ENCODE results near the gene DCUN1D1.
A peak's percentile ranks its signal among the peaks of the same experiment; 100 is the strongest.
"Not testable (repeated sequence)": the region's sequence is repeated elsewhere in the genome, so short reads cannot be mapped to it uniquely, and the experiment has no call there.

DCUN1D1 gene

GRCh38 chr3:183008303-183008702 is 28.0 kb upstream of the DCUN1D1 start:
- Histone ChIP-seq H3K4me2 (ENCODE audit: low read depth, low read length, poor library complexity, severe bottlenecking) (no peak overlapping the region), H2AFZ (ENCODE audit: low read depth, low read length, severe bottlenecking) (no peak overlapping the region), H3K4me3 (ENCODE audit: insufficient read depth, low read length, poor library complexity, severe bottlenecking) (no peak overlapping the region), H3K27ac (ENCODE audit: low read depth, low read length) (no peak overlapping the region), H3K27me3 (ENCODE audit: low read length) (no peaks in the 10 kb centered on the region), H4K20me1 (ENCODE audit: low read depth, low read length) (no peaks in the 10 kb centered on the region), H3K79me2 (ENCODE audit: insufficient read depth, low read length) (no peaks in the 10 kb centered on the region), H3K9me2 (replicated peaks; ENCODE audit: insufficient read depth, low read length) (no peaks in the 10 kb centered on the region), H3K9me3 (ENCODE audit: insufficient read depth, low read length) (no peaks in the 10 kb centered on the region), H3K36me3 (ENCODE audit: low read length) (no peaks in the 10 kb centered on the region), H3K9ac (ENCODE audit: low read length) (no peak overlapping the region), H3F3A (ENCODE audit: insufficient read depth) (no peaks in the 10 kb centered on the region)
- TF ChIP-seq, protein P1, sequence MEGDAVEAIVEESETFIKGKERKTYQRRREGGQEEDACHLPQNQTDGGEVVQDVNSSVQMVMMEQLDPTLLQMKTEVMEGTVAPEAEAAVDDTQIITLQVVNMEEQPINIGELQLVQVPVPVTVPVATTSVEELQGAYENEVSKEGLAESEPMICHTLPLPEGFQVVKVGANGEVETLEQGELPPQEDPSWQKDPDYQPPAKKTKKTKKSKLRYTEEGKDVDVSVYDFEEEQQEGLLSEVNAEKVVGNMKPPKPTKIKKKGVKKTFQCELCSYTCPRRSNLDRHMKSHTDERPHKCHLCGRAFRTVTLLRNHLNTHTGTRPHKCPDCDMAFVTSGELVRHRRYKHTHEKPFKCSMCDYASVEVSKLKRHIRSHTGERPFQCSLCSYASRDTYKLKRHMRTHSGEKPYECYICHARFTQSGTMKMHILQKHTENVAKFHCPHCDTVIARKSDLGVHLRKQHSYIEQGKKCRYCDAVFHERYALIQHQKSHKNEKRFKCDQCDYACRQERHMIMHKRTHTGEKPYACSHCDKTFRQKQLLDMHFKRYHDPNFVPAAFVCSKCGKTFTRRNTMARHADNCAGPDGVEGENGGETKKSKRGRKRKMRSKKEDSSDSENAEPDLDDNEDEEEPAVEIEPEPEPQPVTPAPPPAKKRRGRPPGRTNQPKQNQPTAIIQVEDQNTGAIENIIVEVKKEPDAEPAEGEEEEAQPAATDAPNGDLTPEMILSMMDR (IDR thresholded peaks at IDR 0.05; ENCODE audit: insufficient read depth, low read length, poor library complexity, severe bottlenecking) = no peak
- TF ChIP-seq EZH2phosphoT487 (conservative IDR thresholded peaks at IDR 0.05; ENCODE audit: low read length) = no peak

DNA sequence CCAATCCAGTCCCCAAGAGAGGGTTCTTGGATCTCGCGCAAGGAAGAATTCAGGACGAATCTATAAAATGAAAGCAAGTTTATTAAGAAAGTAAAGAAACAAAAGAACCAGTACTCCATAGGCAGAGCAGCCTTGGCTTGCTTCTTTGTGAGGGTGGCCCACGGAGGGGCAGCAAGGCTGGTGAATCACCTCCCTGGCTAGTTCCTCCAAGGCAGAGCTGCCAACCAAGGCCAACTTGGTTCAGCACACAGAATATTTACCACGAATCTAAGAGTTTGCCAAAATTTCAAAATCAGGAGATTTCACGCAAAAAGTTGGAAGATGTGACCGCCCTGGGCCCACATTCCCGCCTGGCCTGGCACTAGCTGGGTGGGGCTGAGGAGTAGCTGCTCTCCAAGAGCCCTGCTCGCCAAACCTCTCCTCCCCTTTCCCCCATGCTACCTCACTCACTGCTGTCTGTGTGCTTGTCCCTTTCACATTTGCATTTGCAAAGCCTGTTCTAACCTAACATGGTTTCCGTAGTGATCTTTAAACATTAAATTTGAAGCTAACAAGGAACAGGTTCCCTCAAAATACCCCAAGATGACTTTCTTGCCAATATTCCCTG is 26.2 kb upstream of the DCUN1D1 start:
- no peak for TF ChIP-seq EZH2phosphoT487 (conservative IDR thresholded peaks at IDR 0.05; ENCODE audit: low read length)
- TF ChIP-seq, protein P1 (IDR thresholded peaks at IDR 0.05; ENCODE audit: insufficient read depth, low read length, poor library complexity, severe bottlenecking) = no peak
- Histone ChIP-seq H3K9ac (ENCODE audit: low read length) (no peak overlapping the region), H3K27me3 (ENCODE audit: low read length) (no peaks in the 10 kb centered on the region), H3F3A (ENCODE audit: insufficient read depth) (no peaks in the 10 kb centered on the region), H2AFZ (ENCODE audit: low read depth, low read length, severe bottlenecking) (no peak overlapping the region), H3K9me3 (ENCODE audit: insufficient read depth, low read length) (no peaks in the 10 kb centered on the region), H3K4me2 (ENCODE audit: low read depth, low read length, poor library complexity, severe bottlenecking) (no peak overlapping the region), H3K79me2 (ENCODE audit: insufficient read depth, low read length) (no peaks in the 10 kb centered on the region), H3K27ac (ENCODE audit: low read depth, low read length) (no peak overlapping the region), H4K20me1 (ENCODE audit: low read depth, low read length) (no peaks in the 10 kb centered on the region), H3K9me2 (replicated peaks; ENCODE audit: insufficient read depth, low read length) (no peaks in the 10 kb centered on the region), H3K36me3 (ENCODE audit: low read length) (no peaks in the 10 kb centered on the region), H3K4me3 (ENCODE audit: insufficient read depth, low read length, poor library complexity, severe bottlenecking) (no peak overlapping the region)

DNA sequence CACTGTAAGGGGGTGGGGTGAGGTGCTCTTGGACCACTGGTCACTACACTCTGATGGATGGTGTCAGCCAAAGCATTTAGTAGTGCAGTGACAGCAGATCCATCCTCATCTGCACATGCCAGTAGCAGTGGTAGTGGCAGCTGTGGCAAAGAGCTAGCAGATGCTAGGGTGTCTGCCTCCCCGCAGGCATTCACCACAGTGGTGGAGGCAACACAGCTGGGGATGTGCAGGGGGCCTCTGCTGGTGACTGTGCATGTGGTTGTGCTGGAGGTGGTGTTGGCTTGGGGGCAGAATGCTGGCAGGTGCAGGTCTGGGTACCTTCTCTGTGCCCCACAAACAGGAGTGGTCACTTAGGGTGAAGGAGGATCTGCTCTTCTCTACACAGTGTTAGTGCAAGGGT is 19.4 kb upstream of the DCUN1D1 start:
- Histone ChIP-seq H3K27me3 (ENCODE audit: low read length) (no peaks in the 10 kb centered on the region), H2AFZ (ENCODE audit: low read depth, low read length, severe bottlenecking) (no peak overlapping the region), H3K9ac (ENCODE audit: low read length) (no peak overlapping the region), H3K36me3 (ENCODE audit: low read length) (no peaks in the 10 kb centered on the region), H3K9me3 (ENCODE audit: insufficient read depth, low read length) (no peaks in the 10 kb centered on the region), H3F3A (ENCODE audit: insufficient read depth) (no peaks in the 10 kb centered on the region), H4K20me1 (ENCODE audit: low read depth, low read length) (no peaks in the 10 kb centered on the region), H3K9me2 (replicated peaks; ENCODE audit: insufficient read depth, low read length) (no peaks in the 10 kb centered on the region), H3K4me3 (ENCODE audit: insufficient read depth, low read length, poor library complexity, severe bottlenecking) (no peak overlapping the region), H3K27ac (ENCODE audit: low read depth, low read length) (no peak overlapping the region), H3K79me2 (ENCODE audit: insufficient read depth, low read length) (no peaks in the 10 kb centered on the region), H3K4me2 (ENCODE audit: low read depth, low read length, poor library complexity, severe bottlenecking) (no peak overlapping the region)
- no peak for TF ChIP-seq EZH2phosphoT487 (conservative IDR thresholded peaks at IDR 0.05; ENCODE audit: low read length)
- TF ChIP-seq, protein P1 (IDR thresholded peaks at IDR 0.05; ENCODE audit: insufficient read depth, low read length, poor library complexity, severe bottlenecking) = no peak

- H3K27ac ChIP-seq (ENCODE audit: low read depth, low read length); H3K9me3 ChIP-seq (ENCODE audit: insufficient read depth, low read length): not testable (repeated sequence)
- peak overlapping the region; percentile 33 for H3K4me2 ChIP-seq (ENCODE audit: low read depth, low read length, poor library complexity, severe bottlenecking)
These were observed 13.3 kb upstream of the DCUN1D1 start for GRCh38 chr3:182993486-182994201.

More at GRCh38 chr3:182993486-182994201, 13.3 kb upstream of the DCUN1D1 start:
- H3K9ac ChIP-seq (ENCODE audit: low read length); H3K27me3 ChIP-seq (ENCODE audit: low read length); H2AFZ ChIP-seq (ENCODE audit: low read depth, low read length, severe bottlenecking); H3F3A ChIP-seq (ENCODE audit: insufficient read depth); H3K9me2 ChIP-seq (replicated peaks; ENCODE audit: insufficient read depth, low read length); H3K79me2 ChIP-seq (ENCODE audit: insufficient read depth, low read length); H3K4me3 ChIP-seq (ENCODE audit: insufficient read depth, low read length, poor library complexity, severe bottlenecking); H3K36me3 ChIP-seq (ENCODE audit: low read length); H4K20me1 ChIP-seq (ENCODE audit: low read depth, low read length): not testable (repeated sequence)

All from SU-DHL-6 (cell line).